Subcutaneous adipose tissue (tissue), 4 donors: ENCODE results near the gene FRMPD2. TPM values are rescaled to one million over a fixed set of nuclear protein-coding genes. Genes with fewer than 3 reads are reported as not detected.

ENCODE experiments used
- total RNA-seq, 4 donors: library from RNA; depleted of rRNA; stranded (reverse); fragments of >200 nt; gene quantifications; one replicate each; pipeline ENCODE4 v1.1.0, GENCODE V29; 2016
- TF ChIP-seq, protein P1 (sequence below): fragments of 450-650 bp; IDR thresholded peaks from one replicate; pipeline ENCODE4 v1.5.1; 2016; ENCODE audit warnings: low read depth, mild to moderate bottlenecking, control low read depth, antibody characterized with exemption, moderate library complexity

FRMPD2 gene
- total RNA-seq, 4 donors from 2014 or later, result not detected

DNA sequence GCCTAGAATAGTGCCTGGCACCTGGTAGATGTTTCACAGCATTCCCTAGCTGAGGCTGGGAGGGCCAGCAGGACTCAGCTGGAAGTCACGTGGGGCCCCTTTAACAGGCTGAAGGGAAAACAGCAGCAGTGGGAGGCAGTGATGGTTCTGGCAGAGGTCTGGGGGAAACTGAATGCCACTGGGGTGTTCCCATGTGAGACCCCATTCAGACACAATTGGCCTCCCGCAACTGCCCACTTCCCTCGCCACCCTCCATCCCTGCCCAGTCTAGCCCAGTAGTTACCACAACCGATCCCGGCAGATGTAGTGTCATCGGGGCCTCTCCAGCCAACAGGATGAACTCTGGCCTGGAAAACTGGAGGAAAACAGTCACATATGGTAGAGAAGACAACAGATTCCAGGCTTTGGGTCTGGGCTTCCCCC lies 38.3 kb downstream of the FRMPD2 start:
- TF ChIP-seq, protein P1, sequence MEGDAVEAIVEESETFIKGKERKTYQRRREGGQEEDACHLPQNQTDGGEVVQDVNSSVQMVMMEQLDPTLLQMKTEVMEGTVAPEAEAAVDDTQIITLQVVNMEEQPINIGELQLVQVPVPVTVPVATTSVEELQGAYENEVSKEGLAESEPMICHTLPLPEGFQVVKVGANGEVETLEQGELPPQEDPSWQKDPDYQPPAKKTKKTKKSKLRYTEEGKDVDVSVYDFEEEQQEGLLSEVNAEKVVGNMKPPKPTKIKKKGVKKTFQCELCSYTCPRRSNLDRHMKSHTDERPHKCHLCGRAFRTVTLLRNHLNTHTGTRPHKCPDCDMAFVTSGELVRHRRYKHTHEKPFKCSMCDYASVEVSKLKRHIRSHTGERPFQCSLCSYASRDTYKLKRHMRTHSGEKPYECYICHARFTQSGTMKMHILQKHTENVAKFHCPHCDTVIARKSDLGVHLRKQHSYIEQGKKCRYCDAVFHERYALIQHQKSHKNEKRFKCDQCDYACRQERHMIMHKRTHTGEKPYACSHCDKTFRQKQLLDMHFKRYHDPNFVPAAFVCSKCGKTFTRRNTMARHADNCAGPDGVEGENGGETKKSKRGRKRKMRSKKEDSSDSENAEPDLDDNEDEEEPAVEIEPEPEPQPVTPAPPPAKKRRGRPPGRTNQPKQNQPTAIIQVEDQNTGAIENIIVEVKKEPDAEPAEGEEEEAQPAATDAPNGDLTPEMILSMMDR, result no peak

DNA sequence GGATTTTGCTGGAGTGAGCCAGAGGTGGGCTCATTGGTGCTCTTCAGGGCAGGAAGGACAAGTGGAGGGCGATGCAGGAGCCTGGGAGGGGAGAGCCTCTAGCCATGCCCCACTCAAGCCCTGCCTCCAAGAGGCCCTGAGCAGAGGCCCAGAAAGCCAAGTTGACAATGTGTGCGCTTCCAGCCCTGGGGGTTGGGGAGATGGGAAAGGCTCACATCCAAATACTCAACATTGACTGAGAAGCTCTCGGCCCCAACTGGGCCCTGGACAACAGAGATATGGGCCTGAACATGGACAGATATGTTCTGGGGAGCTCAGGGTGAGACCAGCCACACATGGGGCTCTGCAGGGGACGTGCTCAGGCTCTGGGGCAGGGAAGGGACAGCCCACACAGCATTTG lies 39.0 kb downstream of the FRMPD2 start:
- TF ChIP-seq, protein P1, result no peak

DNA sequence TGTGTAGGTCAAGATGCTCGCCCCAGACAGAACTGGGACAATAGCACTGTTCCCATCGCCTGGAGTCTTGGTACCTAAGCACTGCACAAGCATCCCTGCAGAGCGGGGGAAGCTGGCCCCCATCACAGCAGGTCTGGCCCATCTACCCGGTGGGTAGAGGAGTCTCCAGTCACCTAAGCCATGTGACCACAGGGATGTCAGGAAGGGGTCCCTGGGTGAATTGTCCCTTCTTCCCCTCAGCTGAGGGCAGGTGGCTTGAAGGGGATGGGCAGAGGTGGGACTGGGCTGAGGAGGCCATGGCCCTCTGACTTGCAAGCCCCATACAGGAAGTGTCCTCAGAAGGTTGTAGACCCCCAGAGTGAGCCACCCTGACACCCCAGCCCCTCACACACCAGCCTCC lies 39.7 kb downstream of the FRMPD2 start:
- TF ChIP-seq, protein P1, result no peak

DNA sequence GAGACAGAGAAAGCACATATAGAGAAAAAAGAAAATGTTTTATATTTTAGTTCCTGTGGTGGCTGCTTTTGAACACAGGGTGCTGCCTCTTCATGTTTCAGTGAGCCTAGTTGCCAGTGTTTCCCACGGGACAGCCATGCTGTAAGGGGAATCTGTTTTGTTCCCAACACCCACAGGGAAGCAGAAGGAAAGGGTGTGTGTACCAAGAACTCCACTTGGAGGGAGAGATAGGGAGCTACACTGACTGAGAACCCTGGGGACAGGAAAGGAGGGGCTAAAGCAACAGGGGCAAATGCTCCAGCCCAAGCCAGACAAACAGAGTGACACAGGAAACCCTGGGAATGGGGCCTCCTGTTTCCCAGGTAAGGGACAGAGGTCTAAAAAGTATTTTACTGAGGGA lies 40.2 kb downstream of the FRMPD2 start:
- TF ChIP-seq, protein P1, result no peak

DNA sequence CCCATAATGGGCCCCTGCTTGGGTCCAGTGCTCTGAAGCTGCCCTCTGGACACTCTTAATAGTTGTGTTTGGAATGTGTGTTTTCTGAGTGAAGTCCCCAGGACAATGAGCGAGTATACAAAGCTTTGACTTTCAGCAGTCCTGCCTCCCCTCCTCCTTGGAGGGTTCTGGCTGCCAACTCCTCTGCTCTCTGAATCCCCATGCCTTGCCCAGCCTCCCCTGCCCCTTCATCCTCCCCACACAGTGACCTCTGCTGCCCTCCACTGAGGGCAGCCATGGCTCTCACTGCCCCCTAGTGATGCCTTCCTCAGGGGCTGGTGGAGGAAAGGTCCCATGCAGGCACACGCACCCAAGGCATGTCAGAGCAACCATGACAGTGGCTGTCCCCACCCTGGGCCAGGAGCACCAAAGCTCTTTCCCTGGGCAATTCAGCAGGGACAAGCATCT lies 40.9 kb downstream of the FRMPD2 start:
- TF ChIP-seq, protein P1, result no peak

DNA sequence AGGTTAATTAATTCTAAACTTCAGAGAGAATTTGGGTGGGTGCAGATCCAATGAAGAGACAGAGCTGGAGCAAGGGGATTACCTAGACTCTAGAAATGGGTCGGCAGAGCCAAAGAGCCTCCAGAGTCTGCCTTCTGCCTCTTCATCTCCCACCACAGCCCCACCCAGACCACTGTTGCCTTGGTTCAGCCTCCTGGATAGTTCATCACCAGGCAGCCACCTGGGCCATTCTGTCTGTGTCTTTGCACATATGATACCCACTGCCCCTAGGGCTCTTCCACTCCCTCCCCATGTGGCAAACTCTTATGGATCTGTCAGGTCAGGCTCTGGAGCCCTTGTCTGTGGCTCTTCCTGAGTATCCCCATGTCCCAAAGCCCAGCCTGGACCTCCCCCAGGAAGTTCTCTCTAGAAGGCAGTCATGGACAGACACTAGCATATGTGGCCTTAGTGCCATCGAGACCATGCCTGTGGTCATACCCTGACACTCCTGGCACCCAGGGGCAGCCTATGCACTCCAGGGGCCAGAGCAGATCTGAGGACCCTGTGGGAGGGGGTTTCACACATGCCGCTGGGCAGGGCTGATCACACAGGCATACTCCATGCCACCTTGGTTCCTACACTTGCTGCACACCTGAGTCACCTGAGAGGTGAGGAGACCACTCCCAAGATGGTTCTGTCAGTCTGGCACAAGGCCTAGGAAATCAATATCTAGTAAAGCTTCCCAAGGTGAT lies 41.6 kb downstream of the FRMPD2 start:
- TF ChIP-seq, protein P1, result no peak

DNA sequence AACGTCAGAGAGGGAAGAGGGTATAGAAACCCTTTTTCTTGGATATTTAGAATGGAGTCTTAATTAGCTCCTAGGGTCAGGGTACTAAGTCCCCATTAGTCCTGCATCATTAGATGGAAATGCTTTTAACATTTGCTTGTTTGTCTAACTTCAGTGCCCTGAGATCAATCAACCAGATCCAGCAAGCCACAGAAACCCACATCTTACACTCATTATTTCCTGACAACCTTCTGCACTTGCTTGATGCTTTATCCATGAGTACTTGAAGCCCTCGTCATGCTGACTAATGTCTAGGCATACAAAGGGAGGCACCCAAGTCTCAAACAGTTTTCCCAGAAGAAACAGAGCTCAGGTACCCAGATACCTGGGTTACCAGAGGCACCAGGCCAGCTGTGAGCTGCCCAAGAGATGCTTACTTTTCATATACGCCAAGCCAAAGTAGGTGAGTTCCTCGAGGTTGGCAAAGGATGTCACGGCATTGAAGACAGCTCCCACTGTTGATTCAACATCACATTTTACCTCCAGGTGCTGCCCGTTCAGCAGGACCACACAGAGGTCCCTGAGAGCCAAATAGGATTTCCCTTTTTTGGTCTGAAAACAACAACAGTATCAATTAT lies 42.7 kb downstream of the FRMPD2 start:
- TF ChIP-seq, protein P1, result no peak
